ENCODE measurements around the gene CNTN5. TPM values are rescaled to one million over a fixed set of nuclear protein-coding genes. Genes with fewer than 3 reads are reported as not detected.

CNTN5 gene
- polyA plus RNA-seq, 1 donor from 2014 or later: 1.1 TPM

GRCh38 chr11:99589771-99590170 is 569.0 kb downstream of the CNTN5 start:
- H3K9me3 ChIP-seq (ENCODE audit: low read length): no peaks in the 10 kb centered on the region
- no peak overlapping the region for H2AFZ ChIP-seq (ENCODE audit: low read depth, low read length)
- no peaks in the 10 kb centered on the region for H3K9me2 ChIP-seq (ENCODE audit: insufficient read depth, low read length)
- no peak overlapping the region for H3K4me2 ChIP-seq (ENCODE audit: low read length)
- no peaks in the 10 kb centered on the region for H3F3A ChIP-seq (ENCODE audit: insufficient read depth, low read length, poor library complexity, severe bottlenecking)
- no peaks in the 10 kb centered on the region for H3K27me3 ChIP-seq (ENCODE audit: insufficient read depth, low read depth, low read length)
- no peaks in the 10 kb centered on the region for H3K79me2 ChIP-seq (replicated peaks; ENCODE audit: insufficient read depth, low read length)
- no peak overlapping the region for H3K4me3 ChIP-seq (ENCODE audit: low read length)
- H3K27ac ChIP-seq (ENCODE audit: low read length): no peak overlapping the region
- H4K20me1 ChIP-seq (ENCODE audit: insufficient read depth): no peaks in the 10 kb centered on the region
- no peaks in the 10 kb centered on the region for H3K36me3 ChIP-seq (ENCODE audit: insufficient read depth, low read length)
- H3K9ac ChIP-seq (ENCODE audit: low read length): no peak overlapping the region
- TF ChIP-seq RAD21 (conservative IDR thresholded peaks at IDR 0.05): no peak
- TF ChIP-seq SMC3 (conservative IDR thresholded peaks at IDR 0.05; ENCODE audit: poor library complexity): no peak
- TF ChIP-seq TAF1 (IDR thresholded peaks at IDR 0.05; ENCODE audit: low read depth): no peak
- TF ChIP-seq MXI1 (conservative IDR thresholded peaks at IDR 0.05; ENCODE audit: poor library complexity, severe bottlenecking): no peak
- no peak for TF ChIP-seq REST (IDR thresholded peaks at IDR 0.05; ENCODE audit: borderline replicate concordance)
- no peak for TF ChIP-seq CTCF (IDR thresholded peaks at IDR 0.05; ENCODE audit: poor library complexity, severe bottlenecking)
- TF ChIP-seq EP300 (conservative IDR thresholded peaks at IDR 0.05; ENCODE audit: poor library complexity, severe bottlenecking): no peak
- no peak for TF ChIP-seq POLR2AphosphoS5 (IDR thresholded peaks at IDR 0.05)
- no peak for TF ChIP-seq EZH2 (IDR thresholded peaks at IDR 0.05; ENCODE audit: borderline replicate concordance, insufficient read depth, low read length, poor library complexity, severe bottlenecking)

- Histone ChIP-seq H3K9ac (ENCODE audit: low read length) (no peak overlapping the region), H3K9me3 (ENCODE audit: low read length) (no peaks in the 10 kb centered on the region), H3F3A (ENCODE audit: insufficient read depth, low read length, poor library complexity, severe bottlenecking) (no peaks in the 10 kb centered on the region), H3K36me3 (ENCODE audit: insufficient read depth, low read length) (no peaks in the 10 kb centered on the region), H3K79me2 (replicated peaks; ENCODE audit: insufficient read depth, low read length) (no peaks in the 10 kb centered on the region), H3K4me3 (ENCODE audit: low read length) (no peak overlapping the region), H2AFZ (ENCODE audit: low read depth, low read length) (no peak overlapping the region), H3K9me2 (ENCODE audit: insufficient read depth, low read length) (no peaks in the 10 kb centered on the region), H3K27me3 (ENCODE audit: insufficient read depth, low read depth, low read length) (no peaks in the 10 kb centered on the region), H3K27ac (ENCODE audit: low read length) (no peak overlapping the region), H4K20me1 (ENCODE audit: insufficient read depth) (no peaks in the 10 kb centered on the region), H3K4me2 (ENCODE audit: low read length) (no peak overlapping the region)
- TF ChIP-seq TAF1 (IDR thresholded peaks at IDR 0.05; ENCODE audit: low read depth) (no peak), REST (IDR thresholded peaks at IDR 0.05; ENCODE audit: borderline replicate concordance) (no peak), EZH2 (IDR thresholded peaks at IDR 0.05; ENCODE audit: borderline replicate concordance, insufficient read depth, low read length, poor library complexity, severe bottlenecking) (no peak), RAD21 (conservative IDR thresholded peaks at IDR 0.05) (no peak), SMC3 (conservative IDR thresholded peaks at IDR 0.05; ENCODE audit: poor library complexity) (no peak), MXI1 (conservative IDR thresholded peaks at IDR 0.05; ENCODE audit: poor library complexity, severe bottlenecking) (no peak), POLR2AphosphoS5 (IDR thresholded peaks at IDR 0.05) (no peak), CTCF (IDR thresholded peaks at IDR 0.05; ENCODE audit: poor library complexity, severe bottlenecking) (no peak), EP300 (conservative IDR thresholded peaks at IDR 0.05; ENCODE audit: poor library complexity, severe bottlenecking) (no peak)
Observed at GRCh38 chr11:99592266-99592665, 571.5 kb downstream of the CNTN5 start.
